Measurements from ENCODE around the gene LKAAEAR1.

LKAAEAR1 gene

DNA sequence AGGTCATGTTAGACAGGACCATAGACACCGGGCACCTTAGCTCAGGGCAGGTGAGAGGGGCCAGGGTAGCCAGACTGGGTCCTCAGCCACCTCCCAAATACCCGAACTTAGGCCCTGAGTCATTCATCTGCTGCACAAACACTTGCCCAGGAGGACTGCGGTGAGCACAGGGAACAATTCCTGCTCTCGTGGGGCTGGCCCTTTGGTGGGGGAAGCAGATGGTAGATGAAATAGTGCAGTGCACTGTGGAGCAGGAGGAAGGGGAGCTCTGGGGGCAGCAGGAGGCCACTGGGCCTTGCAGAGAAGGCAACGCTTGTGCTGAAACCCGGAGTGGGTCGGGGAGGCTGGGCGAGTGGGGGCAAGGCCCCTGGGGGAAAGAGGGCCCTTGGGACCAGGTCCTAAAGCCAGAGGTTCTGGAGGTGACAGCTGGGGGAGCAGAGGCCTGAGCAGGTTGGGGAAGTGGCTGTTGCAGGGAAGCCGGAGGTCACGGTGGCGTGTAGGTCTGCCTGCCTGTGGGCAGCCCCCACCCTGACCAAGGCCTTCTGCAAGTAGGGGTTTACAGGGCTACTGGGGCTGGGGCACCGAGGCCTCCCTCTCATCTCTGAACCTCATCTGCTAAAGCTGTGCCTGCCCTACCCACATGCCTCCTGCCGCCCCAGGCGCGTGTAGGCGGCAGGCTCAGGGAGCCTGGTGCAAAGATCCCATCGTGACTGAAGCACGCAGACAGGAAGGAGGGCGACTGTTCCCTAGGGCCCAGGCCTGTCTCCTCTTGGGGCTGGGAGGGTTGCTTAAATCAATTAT lies 27.8 kb upstream of the LKAAEAR1 start:
- DNase-seq (ENCODE audit: low spot score) (no peak), FAIRE-seq (no peak)

DNA sequence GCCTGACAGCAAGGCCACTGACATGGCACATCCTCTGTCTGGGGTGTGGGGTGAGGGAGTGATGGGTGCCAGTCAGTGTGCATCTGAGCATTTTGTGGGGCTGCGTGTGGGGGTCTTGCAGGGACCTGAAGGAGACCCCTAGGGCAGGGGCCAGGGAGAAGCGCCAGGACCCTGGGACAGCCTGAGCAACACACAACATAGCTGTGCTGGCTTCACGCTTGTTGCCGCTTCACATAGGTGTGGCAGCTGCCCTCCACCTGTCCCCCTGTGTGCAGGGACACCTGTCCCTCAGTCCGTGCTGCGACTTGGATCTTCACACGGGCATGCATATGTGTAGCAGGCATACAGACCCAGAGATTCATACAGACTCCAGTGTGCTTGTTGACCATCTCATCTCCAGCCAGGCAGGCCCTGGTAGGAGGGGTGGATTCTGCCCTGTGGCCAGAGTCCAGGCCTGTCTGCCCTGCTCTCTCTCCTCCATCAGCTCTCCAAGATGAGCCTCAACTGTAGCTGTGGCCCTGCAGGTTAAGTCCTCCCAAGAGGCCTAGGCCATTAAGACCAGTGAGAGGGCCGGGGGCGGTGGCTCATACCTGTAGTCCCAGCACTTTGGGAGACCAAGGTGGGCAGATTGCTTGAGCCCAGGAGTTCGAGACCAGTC lies 26.3 kb upstream of the LKAAEAR1 start:
- FAIRE-seq (no peak), DNase-seq (ENCODE audit: low spot score) (no peak)

- FAIRE-seq (no peak), DNase-seq (ENCODE audit: low spot score) (no peak)
These were observed 25.7 kb upstream of the LKAAEAR1 start for GRCh38 chr20:64109831-64110391.

DNA sequence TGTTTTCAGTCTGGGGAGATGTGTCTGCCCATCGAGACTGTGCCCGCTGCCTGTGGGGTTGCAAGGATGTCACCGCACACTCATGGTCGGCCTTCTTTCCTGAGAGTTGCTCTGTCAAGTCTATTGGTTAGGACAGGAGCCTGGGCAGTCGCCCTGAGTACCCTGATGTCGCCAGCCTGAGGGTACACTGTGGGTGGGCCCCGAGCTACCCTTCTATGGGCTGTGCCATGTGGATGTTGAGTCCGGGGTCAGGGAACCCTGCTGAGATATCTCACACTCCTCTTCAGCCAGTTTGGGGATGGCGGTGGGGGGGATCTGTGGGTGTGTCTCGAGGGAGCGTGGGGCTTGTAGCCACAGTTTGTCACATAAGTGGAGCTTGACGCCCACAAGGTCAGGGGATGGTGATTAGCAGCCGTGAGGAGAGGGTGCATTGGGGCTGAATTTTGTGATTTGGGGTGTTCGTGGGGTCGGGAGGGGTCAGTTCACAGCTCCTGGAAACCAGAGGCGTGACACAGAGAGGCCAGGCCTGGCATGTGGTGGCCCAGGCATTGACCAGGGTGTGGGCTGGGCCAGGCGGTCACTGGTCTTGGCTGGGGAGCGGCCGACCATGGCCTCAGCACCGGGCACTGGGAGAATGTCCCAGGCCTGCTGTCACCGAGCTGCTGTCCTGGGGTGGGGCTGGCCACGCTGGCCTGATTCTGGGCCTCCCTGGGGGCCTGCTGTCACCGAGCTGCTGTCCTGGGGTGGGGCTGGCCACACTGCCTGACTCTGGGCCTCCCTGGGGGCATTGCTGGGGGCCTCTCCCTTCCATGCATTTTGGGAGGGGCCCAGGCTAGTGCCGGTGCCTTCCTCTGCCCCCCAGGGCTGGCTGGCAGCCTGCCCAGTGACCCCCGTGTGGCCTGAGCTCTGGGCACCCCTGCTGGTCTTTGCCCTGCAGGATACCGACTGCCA lies 24.8 kb upstream of the LKAAEAR1 start:
- FAIRE-seq, result no peak
- DNase-seq (ENCODE audit: low spot score), result no peak

DNA sequence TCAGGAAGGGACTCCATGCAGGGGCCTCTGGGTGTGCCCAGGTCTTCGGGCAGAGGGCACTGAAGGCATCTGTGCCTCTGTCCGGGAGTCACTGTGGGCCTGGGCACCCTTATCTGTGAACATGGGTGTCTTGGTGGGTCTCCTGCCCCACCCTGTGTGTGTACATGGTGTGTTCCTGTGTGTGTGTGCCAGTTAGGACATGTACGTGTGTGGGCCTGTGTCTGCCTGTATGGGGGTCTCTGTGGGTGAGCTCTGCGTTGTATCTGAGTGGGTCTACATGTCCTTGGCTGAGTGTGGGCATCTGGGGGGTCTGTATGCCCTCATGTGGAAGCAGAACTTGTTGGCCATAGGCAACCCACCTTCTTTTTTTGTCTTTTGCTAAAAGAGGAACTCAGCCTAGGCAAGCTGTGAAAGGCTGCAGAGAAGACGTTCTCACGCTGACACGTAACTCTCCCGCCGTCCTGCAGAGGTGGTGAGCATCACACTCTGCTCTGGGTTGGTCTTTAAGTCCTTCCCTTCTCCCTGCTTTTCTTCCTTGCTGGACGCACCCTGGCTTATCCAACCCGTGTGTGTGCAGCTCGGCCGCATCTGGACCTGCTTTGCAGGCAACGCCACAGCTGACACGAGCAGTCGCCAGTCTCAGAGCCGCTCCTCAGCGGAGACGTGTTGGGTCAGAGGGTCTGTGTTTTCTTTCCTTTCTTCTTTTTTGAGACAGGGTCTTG lies 23.7 kb upstream of the LKAAEAR1 start:
- DNase-seq (ENCODE audit: low spot score) (no peak), FAIRE-seq (no peak)

DNA sequence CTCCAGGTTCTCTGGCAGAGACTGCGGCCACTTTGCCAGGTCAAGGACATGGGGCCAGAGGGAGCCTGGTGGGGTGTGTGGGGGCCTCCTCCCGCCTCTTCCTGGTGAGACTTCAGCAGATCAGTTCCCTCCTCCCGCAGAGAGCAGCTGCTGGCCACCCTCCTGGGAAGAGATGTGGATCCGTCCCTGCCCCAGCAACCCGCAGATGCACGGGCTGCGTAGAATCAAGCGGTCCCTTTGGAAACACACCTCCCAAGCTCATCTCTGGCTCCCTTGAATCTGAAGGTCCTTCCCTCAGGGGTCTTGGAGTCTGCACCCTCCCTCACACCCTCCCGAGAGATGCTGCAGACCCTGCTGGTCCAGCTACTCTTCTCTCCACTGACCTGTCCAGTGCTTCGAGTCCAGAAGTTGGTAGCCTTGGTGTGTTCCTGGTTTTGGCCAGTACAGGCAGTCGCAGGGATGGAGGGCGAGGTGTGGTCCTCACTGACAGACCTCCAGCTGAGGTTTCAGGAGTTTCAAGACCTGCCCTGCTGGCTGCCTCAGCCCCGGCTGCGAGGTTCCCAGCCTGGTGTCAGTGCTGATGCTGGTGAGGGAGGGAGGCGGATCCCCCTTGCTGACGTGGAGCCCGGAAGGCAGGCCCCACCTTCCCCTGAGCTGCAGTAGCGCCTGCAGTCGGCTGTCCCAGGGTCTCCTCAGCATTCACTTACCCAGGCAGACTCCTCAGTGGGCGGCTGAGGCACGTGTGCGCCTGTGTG lies 23.0 kb upstream of the LKAAEAR1 start, which contains the start of gene NPBWR2:
Gene NPBWR2 (minus strand): TSS at position 585 of the 755 bp plus-strand sequence. CDS start 734 bp downstream, outside the sequence.
- FAIRE-seq (no peak), DNase-seq (ENCODE audit: low spot score) (no peak)

- no peak for FAIRE-seq
These were observed 22.3 kb upstream of the LKAAEAR1 start for GRCh38 chr20:64106435-64106961.

GRCh38 chr20:64105846-64106434 lies 21.7 kb upstream of the LKAAEAR1 start:
- DNase-seq (ENCODE audit: low spot score) (no peak), FAIRE-seq (no peak)

More at GRCh38 chr20:64106435-64106961, 22.3 kb upstream of the LKAAEAR1 start:
- no peak for DNase-seq (ENCODE audit: low spot score)

GRCh38 chr20:64104667-64105451 lies 20.7 kb upstream of the LKAAEAR1 start:
- FAIRE-seq, result no peak
- DNase-seq (ENCODE audit: low spot score), result no peak

DNA sequence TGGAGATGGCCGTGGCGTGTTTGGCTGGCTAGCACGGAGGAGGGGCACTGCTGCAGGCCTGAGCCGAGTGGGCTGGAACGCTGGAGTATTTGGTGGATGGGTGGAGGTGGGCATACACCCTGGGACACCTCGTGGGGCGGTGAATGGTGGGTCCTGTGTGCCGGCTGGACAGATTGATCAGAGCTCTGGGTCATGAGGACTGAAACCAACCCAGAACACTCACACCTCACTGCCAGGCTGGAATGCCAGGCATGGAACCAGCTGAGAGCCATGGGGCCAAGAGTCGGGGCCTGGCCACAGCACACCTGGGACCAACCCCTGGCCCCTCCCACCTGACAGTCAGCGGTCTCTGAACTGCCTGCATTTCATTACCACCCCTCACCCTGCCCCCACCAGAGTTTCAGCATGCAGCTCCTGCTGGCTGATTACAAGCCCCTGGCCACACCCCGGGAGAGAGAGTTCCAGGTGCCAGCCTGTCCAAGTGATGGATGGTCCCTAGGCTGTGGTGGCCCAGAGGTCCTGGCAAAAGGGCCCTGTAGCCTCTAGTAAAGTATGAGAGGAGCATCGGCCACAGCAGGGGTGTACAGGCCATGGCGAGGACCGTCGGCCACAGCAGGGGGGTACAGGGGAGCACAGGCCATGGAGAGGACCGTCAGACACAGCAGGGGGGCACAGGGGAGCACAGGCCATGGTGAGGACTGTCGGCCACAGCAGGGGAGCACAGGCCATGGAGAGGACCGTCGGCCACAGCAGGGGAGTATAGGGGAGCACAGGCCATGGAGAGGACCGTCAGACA lies 19.9 kb upstream of the LKAAEAR1 start:
- DNase-seq (ENCODE audit: low spot score), result no peak
- FAIRE-seq, result no peak

- FAIRE-seq (no peak), DNase-seq (ENCODE audit: low spot score) (peak; percentile 41)
These were observed 18.6 kb upstream of the LKAAEAR1 start for GRCh38 chr20:64102647-64103354.

DNA sequence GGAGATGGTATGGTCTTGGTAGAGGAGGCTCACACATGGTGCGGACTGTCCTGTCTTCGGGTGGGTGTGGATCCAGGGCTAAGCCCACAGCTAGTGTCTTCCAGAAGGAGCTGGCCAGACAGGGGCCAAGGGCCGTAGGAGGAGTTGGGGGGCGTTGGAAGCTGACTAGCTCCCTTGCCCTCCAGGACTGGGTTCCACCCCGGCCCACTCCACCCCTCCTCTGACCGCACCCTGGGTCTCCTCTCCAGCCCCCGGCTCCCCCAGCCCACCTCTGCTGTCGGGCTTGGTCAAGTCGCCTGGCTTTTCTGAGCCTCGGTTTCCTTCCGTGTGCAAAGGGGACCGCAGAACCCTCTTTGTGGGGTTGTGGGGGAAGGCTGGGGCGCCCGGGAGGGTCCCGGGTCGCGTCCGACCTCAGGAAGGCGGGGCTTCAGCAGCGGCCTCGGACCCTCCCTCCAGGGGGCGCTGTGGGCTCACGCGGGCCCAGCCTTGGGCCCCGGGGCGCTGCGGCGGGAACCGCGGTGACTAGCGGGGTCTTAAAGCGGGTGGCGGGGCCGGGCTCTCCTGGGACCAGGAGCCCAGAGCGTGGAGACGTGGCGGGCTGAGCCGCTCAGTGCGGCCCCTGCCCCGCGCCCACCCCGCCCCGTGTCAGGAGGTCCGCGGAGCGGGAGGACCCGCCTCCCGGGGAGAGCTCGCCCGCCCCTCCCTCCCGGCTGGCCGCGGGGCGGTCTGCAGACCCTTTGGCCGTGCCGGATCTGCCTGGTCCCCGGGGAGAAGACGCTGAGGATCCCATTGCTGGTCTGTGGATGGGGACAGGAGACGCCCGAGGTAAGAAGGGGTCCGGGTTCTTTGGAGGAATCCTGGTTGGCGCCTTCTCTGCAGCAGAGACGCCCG lies 17.8 kb upstream of the LKAAEAR1 start:
- DNase-seq (ENCODE audit: low spot score) (peak; percentile 86), FAIRE-seq (no peak)

DNA sequence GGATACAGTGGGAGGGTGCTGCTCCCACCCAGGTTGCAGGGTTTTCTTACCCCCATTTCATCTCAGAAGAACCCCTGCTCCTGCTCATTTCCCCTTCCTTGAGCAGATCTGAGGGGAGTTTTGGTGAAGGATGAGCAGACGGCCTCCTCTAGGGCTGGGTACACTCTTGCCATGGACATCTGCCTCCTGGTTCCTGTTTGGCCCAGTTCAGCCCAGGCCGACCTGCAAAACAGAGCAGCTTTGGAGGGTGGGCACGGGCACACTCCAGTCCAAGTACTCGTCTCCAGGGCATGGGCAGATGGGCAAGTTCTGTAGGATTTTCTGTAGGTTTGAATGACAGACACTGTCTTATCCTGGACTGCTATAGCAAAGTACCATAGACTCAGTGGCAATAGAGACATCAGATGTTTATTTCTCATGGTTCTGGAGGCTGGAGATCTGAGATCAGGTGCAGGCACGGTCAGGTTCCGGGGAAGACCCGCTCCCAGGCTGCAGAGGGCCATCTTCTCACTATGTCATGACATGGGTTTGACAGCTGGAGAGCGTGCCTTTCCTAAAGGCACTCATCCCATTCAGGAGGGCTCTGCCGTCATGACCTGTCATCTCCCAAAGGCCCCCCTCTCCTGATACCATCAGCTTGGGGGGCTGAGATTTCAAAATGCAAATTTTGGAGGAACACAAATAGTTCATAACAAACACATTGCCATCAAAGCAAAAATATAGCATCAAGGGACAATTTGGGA lies 16.9 kb upstream of the LKAAEAR1 start:
- FAIRE-seq, result no peak
- no peak for DNase-seq (ENCODE audit: low spot score)

DNA sequence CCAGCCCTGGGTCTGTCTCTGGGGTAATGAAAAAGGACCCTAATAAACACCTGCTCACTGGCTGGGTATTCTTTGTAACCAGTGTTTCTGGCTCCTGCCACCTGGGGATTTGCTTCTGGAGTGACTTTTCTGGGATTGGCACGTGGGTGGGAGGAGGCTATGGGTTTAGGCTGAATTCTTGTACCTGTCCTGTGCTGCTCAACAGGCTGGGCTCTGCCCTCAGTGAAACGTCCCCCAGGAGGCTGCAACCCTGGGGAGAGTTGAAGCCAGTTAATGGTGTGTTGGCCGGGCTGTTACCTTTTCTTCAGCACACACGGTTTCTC lies 16.3 kb upstream of the LKAAEAR1 start:
- no peak for FAIRE-seq
- DNase-seq (ENCODE audit: low spot score), result no peak

DNA sequence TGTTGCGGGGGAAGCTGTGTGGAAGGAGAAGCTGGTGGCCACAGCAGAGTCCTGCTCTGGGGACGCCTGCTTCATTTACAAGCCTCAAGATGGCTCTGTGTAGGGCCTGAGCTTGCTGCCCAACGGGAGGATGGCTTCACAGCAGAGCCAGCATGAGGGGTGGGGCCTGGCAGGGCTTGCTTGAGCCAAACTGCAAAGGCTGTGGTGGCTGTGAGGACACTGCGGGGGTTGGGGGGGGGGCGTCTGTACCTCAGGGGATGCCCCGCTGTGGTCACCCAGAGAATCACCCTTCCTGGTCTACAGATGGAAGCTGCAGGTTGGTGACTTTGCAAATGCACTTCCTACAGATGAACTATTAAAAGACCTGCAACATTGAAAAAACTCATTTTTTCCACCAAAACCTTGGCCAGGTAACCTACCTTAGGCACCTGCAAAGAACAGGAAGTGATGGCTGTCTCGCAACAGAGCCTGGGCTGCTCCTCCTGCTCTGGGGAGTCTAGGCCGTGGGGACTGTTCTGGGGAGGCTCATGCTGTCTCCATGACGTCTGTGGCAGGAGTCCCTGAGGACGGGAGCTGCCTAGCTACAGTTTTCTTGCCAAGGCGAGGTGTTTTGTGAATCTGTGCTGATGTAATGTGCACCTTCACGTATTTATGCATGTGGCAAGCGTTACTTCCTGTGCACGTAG lies 15.8 kb upstream of the LKAAEAR1 start:
- FAIRE-seq (no peak), DNase-seq (ENCODE audit: low spot score) (no peak)

All from urothelium cell line (cell line).